Kidney epithelial cell (primary cell): ENCODE results near the gene SDCCAG8. TPM values are rescaled to one million over a fixed set of nuclear protein-coding genes. Genes with fewer than 3 reads are reported as not detected.

ENCODE experiments used
- DNase-seq: peaks from one replicate; pipeline ENCODE4 v3.0.0-alpha.2; 2010; ENCODE audit warnings: low read depth
- H3K27me3 ChIP-seq: 2 replicates; pipeline ENCODE4 v1.6.0; 2011; ENCODE audit warnings: low read length; ENCODE audit not compliant: control insufficient read depth, insufficient read depth
- H3K36me3 ChIP-seq: 2 replicates; pipeline ENCODE4 v1.5.1; 2011; ENCODE audit warnings: low read length; ENCODE audit not compliant: control insufficient read depth, insufficient read depth
- H3K4me3 ChIP-seq: 2 replicates; pipeline ENCODE4 v1.5.1; 2011; ENCODE audit warnings: low read depth, mild to moderate bottlenecking, control low read depth, low read length
- total RNA-seq: library from RNA; depleted of rRNA; stranded (reverse); fragments of >200 nt; gene quantifications from 2 replicates; pipeline ENCODE4 v1.2.3, GENCODE V29; 2015
- TF ChIP-seq, protein P1 (sequence below): IDR thresholded peaks from 2 replicates; pipeline ENCODE4 v1.5.1; 2011; ENCODE audit warnings: mild to moderate bottlenecking, moderate library complexity, low read length, control low read depth, inconsistent platforms; ENCODE audit not compliant: insufficient read depth, poor library complexity, severe bottlenecking

SDCCAG8 gene
- total RNA-seq, 1 donor from 2014 or later = 46.9 TPM

DNA sequence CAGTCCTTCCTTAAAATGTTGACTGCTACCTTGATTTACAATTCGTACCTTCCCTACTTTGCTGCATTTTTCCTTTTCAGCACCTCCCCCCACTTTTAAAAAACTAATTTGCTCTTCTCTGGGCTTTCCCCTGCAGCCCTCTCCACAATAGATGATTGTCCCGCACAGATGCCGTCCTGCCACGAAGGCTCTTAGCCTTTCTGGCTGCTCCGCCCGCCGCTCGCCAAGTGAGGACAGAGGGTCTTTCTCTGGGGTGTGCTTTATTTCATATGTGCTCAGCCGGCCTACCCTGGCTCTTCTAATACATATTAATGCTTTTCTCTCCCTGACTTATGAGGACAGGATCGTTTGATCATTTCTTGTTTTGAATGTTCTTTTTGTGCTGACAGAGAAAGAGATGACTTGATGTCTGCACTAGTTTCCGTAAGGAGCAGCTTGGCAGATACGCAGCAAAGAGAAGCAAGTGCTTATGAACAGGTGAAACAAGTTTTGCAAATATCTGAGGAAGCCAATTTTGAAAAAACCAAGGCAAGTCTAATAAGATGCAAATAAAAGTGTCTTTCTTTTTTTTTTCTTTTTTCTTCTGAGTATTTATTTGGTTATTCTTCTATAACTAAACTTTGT lies 60.6 kb downstream of the SDCCAG8 start:
- TF ChIP-seq, protein P1, sequence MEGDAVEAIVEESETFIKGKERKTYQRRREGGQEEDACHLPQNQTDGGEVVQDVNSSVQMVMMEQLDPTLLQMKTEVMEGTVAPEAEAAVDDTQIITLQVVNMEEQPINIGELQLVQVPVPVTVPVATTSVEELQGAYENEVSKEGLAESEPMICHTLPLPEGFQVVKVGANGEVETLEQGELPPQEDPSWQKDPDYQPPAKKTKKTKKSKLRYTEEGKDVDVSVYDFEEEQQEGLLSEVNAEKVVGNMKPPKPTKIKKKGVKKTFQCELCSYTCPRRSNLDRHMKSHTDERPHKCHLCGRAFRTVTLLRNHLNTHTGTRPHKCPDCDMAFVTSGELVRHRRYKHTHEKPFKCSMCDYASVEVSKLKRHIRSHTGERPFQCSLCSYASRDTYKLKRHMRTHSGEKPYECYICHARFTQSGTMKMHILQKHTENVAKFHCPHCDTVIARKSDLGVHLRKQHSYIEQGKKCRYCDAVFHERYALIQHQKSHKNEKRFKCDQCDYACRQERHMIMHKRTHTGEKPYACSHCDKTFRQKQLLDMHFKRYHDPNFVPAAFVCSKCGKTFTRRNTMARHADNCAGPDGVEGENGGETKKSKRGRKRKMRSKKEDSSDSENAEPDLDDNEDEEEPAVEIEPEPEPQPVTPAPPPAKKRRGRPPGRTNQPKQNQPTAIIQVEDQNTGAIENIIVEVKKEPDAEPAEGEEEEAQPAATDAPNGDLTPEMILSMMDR = no peak
- Histone ChIP-seq H3K36me3 (peaks cover 2% of the 10 kb centered on the region), H3K27me3 (no peaks in the 10 kb centered on the region), H3K4me3 (no peak overlapping the region)
- no peak for DNase-seq

DNA sequence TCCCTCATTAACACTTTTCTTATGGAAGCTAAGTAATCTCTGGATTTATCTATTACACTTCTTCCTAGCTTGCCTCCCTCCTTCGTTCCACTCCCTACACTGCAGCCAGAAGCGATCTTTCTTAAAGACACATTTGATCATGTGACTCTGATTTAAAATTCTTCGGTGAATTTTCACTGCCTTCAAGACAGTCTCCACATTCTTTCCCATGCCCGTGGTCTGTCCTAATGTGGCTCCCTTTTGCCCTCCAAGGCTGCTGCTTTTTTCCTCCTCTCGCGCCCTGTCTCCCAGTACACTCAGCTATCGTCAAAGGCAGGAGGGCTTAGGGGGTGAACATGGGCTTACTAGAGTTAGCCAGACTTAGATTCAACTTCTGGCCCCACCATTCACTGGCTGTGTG lies 64.4 kb downstream of the SDCCAG8 start:
- H3K36me3 ChIP-seq = peaks cover 1% of the 10 kb centered on the region
- TF ChIP-seq, protein P1 = no peak
- no peak for DNase-seq

GRCh38 chr1:243322326-243322725 lies 66.5 kb downstream of the SDCCAG8 start:
- no peak for DNase-seq
- H3K36me3 ChIP-seq = no peaks in the 10 kb centered on the region
- no peak overlapping the region for H3K4me3 ChIP-seq
- TF ChIP-seq, protein P1 = no peak
- H3K27me3 ChIP-seq = no peaks in the 10 kb centered on the region

More for the DNA sequence above, 64.4 kb downstream of the SDCCAG8 start:
- no peak overlapping the region for H3K4me3 ChIP-seq
- H3K27me3 ChIP-seq = no peaks in the 10 kb centered on the region

DNA sequence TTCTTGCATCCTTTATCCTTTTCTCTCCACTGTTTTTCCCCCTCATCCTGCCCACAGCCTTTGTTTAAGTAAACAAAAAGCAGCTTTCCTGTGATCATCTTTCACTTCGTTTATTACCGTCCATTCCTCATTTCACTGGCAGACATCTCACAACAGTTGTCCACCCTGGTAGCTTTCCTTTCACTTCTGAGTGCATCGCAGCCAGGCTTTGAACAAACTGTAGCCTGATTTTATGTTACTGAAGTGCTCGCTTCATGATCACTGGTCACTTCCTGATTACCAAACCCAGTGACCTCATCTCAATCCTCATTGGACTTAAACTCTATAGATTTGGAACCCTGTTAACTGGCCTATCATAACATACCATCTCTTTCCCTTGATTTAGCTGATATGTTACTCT lies 67.7 kb downstream of the SDCCAG8 start:
- Histone ChIP-seq H3K4me3 (no peak overlapping the region), H3K36me3 (no peaks in the 10 kb centered on the region), H3K27me3 (no peaks in the 10 kb centered on the region)
- no peak for DNase-seq
- TF ChIP-seq, protein P1 = no peak

DNA sequence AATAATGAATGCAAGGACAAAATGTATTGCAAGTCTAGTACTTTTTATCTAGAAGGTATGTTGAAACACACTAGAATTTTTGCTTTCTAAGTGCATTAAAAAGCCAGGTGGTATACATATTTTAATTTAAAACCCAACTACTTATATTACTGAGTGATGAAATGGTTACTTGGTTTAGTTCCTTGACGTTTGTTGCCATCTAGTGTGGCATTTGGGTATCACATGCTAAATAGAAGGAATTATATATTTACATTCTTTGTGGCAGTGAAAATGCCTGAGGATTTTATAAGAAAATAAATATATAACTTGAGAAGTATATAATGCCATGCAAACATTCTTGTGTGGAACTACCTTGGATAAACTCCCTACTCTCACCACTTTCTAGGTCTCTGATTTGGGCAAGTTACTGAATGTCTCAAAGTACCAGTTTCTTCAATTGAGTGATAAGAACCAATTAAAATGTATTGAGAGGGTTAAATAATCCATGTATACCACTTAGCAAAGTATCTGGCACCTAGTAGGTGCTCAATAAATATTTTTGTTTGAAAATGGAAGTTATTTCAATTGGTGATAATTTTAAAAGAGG lies 69.6 kb downstream of the SDCCAG8 start:
- TF ChIP-seq, protein P1 = peak; percentile 55
- peak; percentile 12 for DNase-seq
- H3K27me3 ChIP-seq = no peaks in the 10 kb centered on the region
- H3K4me3 ChIP-seq = no peak overlapping the region
- H3K36me3 ChIP-seq = no peaks in the 10 kb centered on the region

DNA sequence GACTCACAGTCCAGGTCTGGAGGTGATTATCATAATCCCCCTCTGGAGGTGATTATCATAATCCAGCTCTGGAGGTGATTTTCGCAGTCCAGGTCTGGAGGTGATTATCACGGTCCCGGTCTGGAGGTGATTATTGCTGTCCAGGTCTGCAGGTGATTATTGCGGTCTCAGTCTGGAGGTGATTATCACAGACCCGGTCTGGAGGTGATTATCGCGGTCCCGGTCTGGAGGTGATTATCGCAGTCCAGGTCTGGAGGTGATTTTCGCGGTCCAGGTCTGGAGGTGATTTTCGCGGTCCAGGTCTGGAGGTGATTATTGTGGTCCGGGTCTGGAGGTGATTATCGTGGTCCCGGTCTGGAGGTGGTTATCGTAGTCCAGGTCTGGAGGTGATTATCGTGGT lies 76.6 kb downstream of the SDCCAG8 start:
- TF ChIP-seq, protein P1 = no peak
- Histone ChIP-seq H3K27me3 (no peaks in the 10 kb centered on the region), H3K36me3 (no peaks in the 10 kb centered on the region), H3K4me3 (no peak overlapping the region)
- DNase-seq = no peak
